ENCODE data around the gene USP24. TPM values are rescaled to one million over a fixed set of nuclear protein-coding genes. Genes with fewer than 3 reads are reported as not detected.
"Not testable (repeated sequence)": the region's sequence is repeated elsewhere in the genome, so short reads cannot be mapped to it uniquely, and the experiment has no call there.

USP24 gene
- total RNA-seq, 1 donor from 2014 or later, result 58.1 TPM

DNA sequence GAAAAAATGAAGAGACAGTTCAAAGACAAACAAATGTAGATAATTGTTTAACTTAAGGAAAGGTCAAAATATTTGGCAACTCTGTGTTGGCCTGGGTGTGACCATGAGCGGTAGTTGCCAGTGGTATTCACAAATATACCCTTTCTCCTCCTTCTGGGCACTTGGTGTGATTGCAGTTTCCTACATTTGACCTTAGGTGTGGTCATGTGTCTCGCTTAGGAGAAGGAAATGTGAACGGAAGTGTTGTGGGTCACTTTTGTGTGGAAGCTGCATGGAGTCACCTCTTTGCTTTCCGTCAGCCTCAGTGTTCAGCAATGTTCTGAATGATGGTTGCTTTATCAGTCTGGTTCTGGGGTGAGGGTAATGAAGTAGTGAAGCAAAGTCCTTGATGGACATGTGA is 179.3 kb downstream of the USP24 start:
- H3K4me3 Mint-ChIP-seq, result no peak overlapping the region
- peaks cover 62% of the 10 kb centered on the region for H3K27me3 Mint-ChIP-seq (ENCODE audit: low read depth)
- no peaks in the 10 kb centered on the region for H3K36me3 Mint-ChIP-seq
- no peaks in the 10 kb centered on the region for H3K9me3 Mint-ChIP-seq
- H3K27ac Mint-ChIP-seq, result no peak overlapping the region
- TF ChIP-seq, protein P1, sequence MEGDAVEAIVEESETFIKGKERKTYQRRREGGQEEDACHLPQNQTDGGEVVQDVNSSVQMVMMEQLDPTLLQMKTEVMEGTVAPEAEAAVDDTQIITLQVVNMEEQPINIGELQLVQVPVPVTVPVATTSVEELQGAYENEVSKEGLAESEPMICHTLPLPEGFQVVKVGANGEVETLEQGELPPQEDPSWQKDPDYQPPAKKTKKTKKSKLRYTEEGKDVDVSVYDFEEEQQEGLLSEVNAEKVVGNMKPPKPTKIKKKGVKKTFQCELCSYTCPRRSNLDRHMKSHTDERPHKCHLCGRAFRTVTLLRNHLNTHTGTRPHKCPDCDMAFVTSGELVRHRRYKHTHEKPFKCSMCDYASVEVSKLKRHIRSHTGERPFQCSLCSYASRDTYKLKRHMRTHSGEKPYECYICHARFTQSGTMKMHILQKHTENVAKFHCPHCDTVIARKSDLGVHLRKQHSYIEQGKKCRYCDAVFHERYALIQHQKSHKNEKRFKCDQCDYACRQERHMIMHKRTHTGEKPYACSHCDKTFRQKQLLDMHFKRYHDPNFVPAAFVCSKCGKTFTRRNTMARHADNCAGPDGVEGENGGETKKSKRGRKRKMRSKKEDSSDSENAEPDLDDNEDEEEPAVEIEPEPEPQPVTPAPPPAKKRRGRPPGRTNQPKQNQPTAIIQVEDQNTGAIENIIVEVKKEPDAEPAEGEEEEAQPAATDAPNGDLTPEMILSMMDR (IDR thresholded peaks at IDR 0.05; ENCODE audit: unreplicated experiment), result no peak
- DNase-seq (ENCODE audit: low spot score in 2 of 2, unreplicated experiment in 2 of 2), result no peak
- peaks cover 17% of the 10 kb centered on the region for H3K4me1 Mint-ChIP-seq

DNA sequence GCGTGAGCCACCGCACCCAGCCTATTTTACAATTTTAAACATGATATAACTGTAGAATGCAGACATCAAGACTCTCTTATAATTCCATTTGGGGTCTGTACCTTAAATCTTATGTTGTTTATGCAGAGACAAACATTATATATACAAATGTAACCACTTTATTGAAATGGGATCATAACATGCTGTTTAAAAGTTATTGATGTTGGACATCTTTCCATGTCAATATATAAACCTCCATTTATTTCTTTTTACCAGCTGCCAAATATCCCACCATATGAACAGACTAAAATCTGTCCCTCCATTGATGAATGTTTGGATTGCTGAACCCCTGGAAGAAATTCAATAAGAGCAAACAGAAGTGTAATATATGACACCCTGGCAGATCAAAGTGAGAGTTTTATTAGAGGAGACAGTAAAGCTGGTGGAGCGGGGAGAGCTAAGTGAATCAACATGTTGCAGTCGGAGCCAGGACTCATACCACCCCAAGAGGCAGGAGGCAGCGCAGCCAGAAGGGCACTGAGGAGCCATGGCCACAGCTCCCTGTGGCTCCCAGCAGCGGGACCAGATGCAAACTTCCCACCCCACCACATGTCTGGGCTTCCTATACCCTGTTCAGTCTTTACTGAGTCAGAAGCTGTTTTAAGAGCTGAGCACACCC is 180.6 kb downstream of the USP24 start:
- no peaks in the 10 kb centered on the region for H3K9me3 Mint-ChIP-seq
- H3K36me3 Mint-ChIP-seq, result no peaks in the 10 kb centered on the region
- peaks cover 49% of the 10 kb centered on the region for H3K27me3 Mint-ChIP-seq (ENCODE audit: low read depth)
- no peak overlapping the region for H3K4me3 Mint-ChIP-seq
- no peak overlapping the region for H3K27ac Mint-ChIP-seq
- DNase-seq (ENCODE audit: low spot score in 2 of 2, unreplicated experiment in 2 of 2), result no peak
- TF ChIP-seq, protein P1 (IDR thresholded peaks at IDR 0.05; ENCODE audit: unreplicated experiment), result no peak
- H3K4me1 Mint-ChIP-seq, result peaks cover 7% of the 10 kb centered on the region

- DNase-seq (ENCODE audit: low spot score in 2 of 2, unreplicated experiment in 2 of 2), result no peak
- H3K36me3 Mint-ChIP-seq, result no peaks in the 10 kb centered on the region
- H3K27ac Mint-ChIP-seq, result no peak overlapping the region
- peaks cover 36% of the 10 kb centered on the region for H3K27me3 Mint-ChIP-seq (ENCODE audit: low read depth)
- TF ChIP-seq, protein P1 (IDR thresholded peaks at IDR 0.05; ENCODE audit: unreplicated experiment), result no peak
- H3K4me3 Mint-ChIP-seq, result no peak overlapping the region
- no peaks in the 10 kb centered on the region for H3K9me3 Mint-ChIP-seq
- no peaks in the 10 kb centered on the region for H3K4me1 Mint-ChIP-seq
These were observed 181.9 kb downstream of the USP24 start for GRCh38 chr1:55033265-55033614.

GRCh38 chr1:55031098-55031497 is 184.1 kb downstream of the USP24 start:
- peaks cover 16% of the 10 kb centered on the region for H3K27me3 Mint-ChIP-seq (ENCODE audit: low read depth)
- not testable (repeated sequence) for H3K36me3 Mint-ChIP-seq; DNase-seq (ENCODE audit: low spot score in 2 of 2, unreplicated experiment in 2 of 2); H3K4me1 Mint-ChIP-seq; H3K4me3 Mint-ChIP-seq; H3K9me3 Mint-ChIP-seq; H3K27ac Mint-ChIP-seq

DNA sequence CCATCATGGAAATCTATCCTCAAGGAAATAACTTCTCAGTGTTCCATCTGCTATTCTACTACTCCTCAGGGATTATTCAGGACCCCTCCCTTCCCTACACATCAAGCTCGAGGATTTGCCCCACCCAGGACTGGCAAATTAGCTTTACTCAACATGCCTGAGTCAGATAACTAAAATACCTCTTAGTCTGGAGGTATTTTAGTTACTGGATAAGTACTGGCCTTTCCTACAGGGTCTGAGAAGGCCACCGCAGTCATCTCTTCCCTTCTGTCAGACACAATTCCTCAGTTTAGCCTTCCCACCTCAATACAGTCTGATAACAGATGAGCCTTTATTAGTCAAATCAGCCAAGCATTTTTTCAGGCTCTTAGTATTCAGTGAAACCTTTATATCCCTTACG is 188.5 kb downstream of the USP24 start:
- H3K4me3 Mint-ChIP-seq; DNase-seq (ENCODE audit: low spot score in 2 of 2, unreplicated experiment in 2 of 2); H3K9me3 Mint-ChIP-seq; H3K36me3 Mint-ChIP-seq; H3K4me1 Mint-ChIP-seq; H3K27me3 Mint-ChIP-seq (ENCODE audit: low read depth); H3K27ac Mint-ChIP-seq: not testable (repeated sequence)

GRCh38 chr1:55024163-55024562 is 191.0 kb downstream of the USP24 start:
- H3K27me3 Mint-ChIP-seq (ENCODE audit: low read depth); DNase-seq (ENCODE audit: low spot score in 2 of 2, unreplicated experiment in 2 of 2); H3K36me3 Mint-ChIP-seq; H3K4me1 Mint-ChIP-seq; H3K4me3 Mint-ChIP-seq; H3K9me3 Mint-ChIP-seq; H3K27ac Mint-ChIP-seq: not testable (repeated sequence)

- Mint-ChIP-seq H3K9me3 (no peaks in the 10 kb centered on the region), H3K27ac (no peak overlapping the region), H3K4me1 (peaks cover 4% of the 10 kb centered on the region), H3K4me3 (no peak overlapping the region), H3K36me3 (no peaks in the 10 kb centered on the region), H3K27me3 (ENCODE audit: low read depth) (no peaks in the 10 kb centered on the region)
- TF ChIP-seq, protein P1 (IDR thresholded peaks at IDR 0.05; ENCODE audit: unreplicated experiment), result peak; percentile 85
- peak; percentile 75 to 93 for DNase-seq (ENCODE audit: low spot score in 2 of 2, unreplicated experiment in 2 of 2)
These were observed 193.1 kb downstream of the USP24 start for GRCh38 chr1:55021942-55022546.

All from mesothelial cell of epicardium (in vitro differentiated cells).